GM18498 (cell line): ENCODE data around the gene ABL1.

Source experiments
- ATAC-seq: cut with Tn5 transposase; IDR thresholded peaks from one replicate; pipeline ENCODE4 v1.9.1; 2021; ENCODE audit warnings: mild to moderate bottlenecking, moderate library complexity; ENCODE audit not compliant: unreplicated experiment

Gene ABL1

DNA sequence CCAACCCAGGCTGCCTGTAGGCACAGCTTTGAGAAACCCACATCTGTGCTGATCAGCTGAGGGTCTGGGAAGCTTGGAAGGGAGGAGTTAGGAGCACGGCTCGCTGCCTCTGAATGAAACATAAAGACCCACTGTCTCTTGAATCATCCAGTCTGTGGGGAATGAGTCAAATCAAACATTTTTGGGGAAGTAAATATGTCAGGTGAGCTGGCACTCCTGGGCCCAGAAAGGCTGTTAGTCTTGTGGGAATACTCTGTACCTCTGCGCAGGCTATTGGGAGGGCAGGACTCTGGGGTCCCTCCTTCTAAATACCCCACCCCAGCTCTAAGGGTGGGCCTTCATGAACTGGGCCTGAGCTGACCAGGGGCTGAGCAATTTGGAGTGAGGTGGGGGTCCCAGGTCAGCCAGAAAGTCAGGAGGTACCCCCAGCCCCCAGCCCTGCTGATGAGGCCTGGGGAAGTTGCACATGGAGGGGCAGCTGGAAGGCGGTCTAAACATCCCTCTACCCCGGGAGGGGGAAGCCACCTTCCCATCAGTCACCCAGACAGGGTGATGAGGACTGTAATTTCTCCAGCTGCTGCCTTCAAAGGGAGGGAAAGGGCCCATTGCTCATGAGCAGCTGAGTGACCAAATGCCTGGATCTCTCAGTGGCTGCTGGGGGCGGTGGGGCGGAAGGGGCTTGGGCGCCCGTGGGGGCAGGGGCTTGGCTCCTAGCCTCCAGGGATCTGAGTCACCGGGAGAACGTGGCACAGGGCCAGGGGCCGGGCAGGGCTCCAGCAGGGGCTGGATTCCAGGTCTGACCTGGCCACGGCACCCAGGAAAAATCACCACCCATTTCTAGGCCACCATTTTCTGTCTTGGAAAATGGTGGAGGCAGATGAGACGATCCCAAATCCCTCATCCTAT lies 93.2 kb downstream of the ABL1 start:
- ATAC-seq = no peak

- no peak for ATAC-seq
Measured at GRCh38 chr9:130929571-130930038, 94.6 kb downstream of the ABL1 start.

- ATAC-seq = no peak
Measured at GRCh38 chr9:130930132-130930803, 95.2 kb downstream of the ABL1 start.

- no peak for ATAC-seq
Measured at GRCh38 chr9:130930804-130931349, 95.8 kb downstream of the ABL1 start.

- peak; percentile 58 for ATAC-seq
Measured at GRCh38 chr9:130931508-130932254, 96.6 kb downstream of the ABL1 start.

- ATAC-seq = no peak
Measured at GRCh38 chr9:130932255-130933079, 97.4 kb downstream of the ABL1 start.

- no peak for ATAC-seq
Measured at GRCh38 chr9:130933114-130934046, 98.3 kb downstream of the ABL1 start.

DNA sequence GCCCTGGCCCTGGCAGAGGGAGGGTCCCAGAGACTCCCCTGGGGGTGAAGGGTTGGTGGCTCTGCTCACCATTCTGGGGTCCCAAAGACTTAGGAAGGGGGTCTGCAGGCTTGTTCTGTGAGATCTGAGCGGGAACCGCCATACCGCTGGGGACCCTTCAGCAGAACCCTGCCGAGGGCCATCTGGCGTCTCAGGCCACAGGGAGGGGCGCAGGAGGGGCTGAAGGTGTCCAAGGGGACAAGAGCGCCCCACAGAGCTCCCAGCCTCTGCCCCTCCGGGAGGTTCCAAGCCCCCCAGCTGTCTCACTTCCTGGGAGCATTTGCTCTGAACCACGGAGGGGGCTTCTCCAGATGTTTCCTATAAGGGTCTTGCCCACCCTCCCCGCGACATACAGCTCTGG lies 99.2 kb downstream of the ABL1 start:
- ATAC-seq = no peak

GRCh38 chr9:130934702-130935647 lies 99.9 kb downstream of the ABL1 start:
- ATAC-seq = no peak

DNA sequence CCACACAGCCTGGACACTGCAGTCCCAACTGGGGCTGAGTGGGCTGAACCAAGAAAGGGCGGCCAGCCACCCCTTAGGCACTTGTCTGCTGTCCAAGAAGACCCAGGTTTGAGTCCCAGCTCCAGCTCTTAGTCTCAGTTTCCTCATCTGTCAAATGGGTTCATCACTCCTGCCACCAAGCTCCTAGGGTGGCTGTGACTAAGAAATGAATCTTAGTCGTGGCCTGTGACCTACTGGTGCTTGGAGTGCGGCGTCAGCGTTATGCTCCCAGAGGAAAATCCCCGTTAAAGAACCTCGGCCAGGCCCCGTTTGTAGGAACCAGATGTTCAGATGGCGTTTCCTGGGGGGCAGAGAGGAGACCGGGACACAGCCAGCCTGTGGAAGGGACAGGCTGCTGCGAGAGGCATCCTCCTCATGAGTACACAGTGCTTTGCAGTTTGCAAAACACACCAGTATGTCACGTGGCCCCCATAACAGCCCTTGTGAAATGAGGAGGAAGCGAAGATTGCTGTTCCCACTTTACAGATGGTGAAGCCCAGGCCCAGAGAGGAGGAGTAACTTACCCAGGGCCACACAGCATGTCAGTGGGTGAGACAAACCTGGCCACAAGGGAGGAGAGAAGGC lies 100.7 kb downstream of the ABL1 start:
- no peak for ATAC-seq

- ATAC-seq = no peak
Measured at GRCh38 chr9:130936285-130937117, 101.4 kb downstream of the ABL1 start.
